Peyer's patch (tissue), 4 donors: ENCODE results near the gene NKD2. TPM values are rescaled to one million over a fixed set of nuclear protein-coding genes. Genes with fewer than 3 reads are reported as not detected.
A peak's percentile ranks its signal among the peaks of the same experiment; 100 is the strongest.

Experiments used
- DNase-seq, 3 donors: peaks; one replicate each; pipeline ENCODE4 v3.0.0-alpha.2; 2017 to 2019
- H3K27ac ChIP-seq, 4 donors: fragments of 200-600 bp; sonication (generic); one replicate each; pipeline ENCODE4 v1.5.1; 2016 to 2019
- H3K27me3 ChIP-seq, 2 donors: fragments of 200-600 bp; sonication (generic); one replicate each; pipeline ENCODE4 v1.5.1; 2019
- H3K36me3 ChIP-seq, 3 donors: fragments of 200-600 bp; sonication (generic); one replicate each; pipeline ENCODE4 v1.5.1; 2016 to 2019
- H3K4me1 ChIP-seq, 4 donors: fragments of 200-600 bp; sonication (generic); one replicate each; pipeline ENCODE4 v1.5.1; 2016 to 2019
- H3K4me3 ChIP-seq, 4 donors: fragments of 200-600 bp; sonication (generic); 1 replicate in 3 of 4; 2 replicates in 1 of 4; pipeline ENCODE4 v1.5.1; 2016 to 2019; ENCODE audit warnings: mild to moderate bottlenecking in 1 of 4
- H3K9me3 ChIP-seq, 4 donors: fragments of 200-600 bp; sonication (generic); one replicate each; pipeline ENCODE4 v1.5.1; 2016 to 2019; ENCODE audit warnings: mild to moderate bottlenecking in 1 of 4
- POLR2A ChIP-seq, 2 donors: fragments of 450-650 bp; IDR thresholded peaks; one replicate each; pipeline ENCODE4 v1.5.1; 2017; ENCODE audit warnings: antibody characterized with exemption in 2 of 2, mild to moderate bottlenecking in 2 of 2, moderate library complexity in 2 of 2
- total RNA-seq, 4 donors: library from RNA; depleted of rRNA; stranded (reverse); fragments of >200 nt; gene quantifications; one replicate each; pipeline ENCODE4 v1.1.0, GENCODE V29; 2016
- TF ChIP-seq, protein P1 (sequence below), 6 experiments: fragments of 450-650 bp in 4 of 6; fragments of 200-600 bp in 2 of 6; sonication (generic) in 1 of 6; IDR thresholded peaks; one replicate each; pipeline ENCODE4 v1.5.1; 2017 to 2019; ENCODE audit warnings: antibody characterized with exemption in 6 of 6, mild to moderate bottlenecking in 3 of 6, moderate library complexity in 1 of 6

The NKD2 gene
- total RNA-seq, 4 donors from 2014 or later = 1.9 to 9.9 (median 3.5) TPM

- TF ChIP-seq, protein P1, sequence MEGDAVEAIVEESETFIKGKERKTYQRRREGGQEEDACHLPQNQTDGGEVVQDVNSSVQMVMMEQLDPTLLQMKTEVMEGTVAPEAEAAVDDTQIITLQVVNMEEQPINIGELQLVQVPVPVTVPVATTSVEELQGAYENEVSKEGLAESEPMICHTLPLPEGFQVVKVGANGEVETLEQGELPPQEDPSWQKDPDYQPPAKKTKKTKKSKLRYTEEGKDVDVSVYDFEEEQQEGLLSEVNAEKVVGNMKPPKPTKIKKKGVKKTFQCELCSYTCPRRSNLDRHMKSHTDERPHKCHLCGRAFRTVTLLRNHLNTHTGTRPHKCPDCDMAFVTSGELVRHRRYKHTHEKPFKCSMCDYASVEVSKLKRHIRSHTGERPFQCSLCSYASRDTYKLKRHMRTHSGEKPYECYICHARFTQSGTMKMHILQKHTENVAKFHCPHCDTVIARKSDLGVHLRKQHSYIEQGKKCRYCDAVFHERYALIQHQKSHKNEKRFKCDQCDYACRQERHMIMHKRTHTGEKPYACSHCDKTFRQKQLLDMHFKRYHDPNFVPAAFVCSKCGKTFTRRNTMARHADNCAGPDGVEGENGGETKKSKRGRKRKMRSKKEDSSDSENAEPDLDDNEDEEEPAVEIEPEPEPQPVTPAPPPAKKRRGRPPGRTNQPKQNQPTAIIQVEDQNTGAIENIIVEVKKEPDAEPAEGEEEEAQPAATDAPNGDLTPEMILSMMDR (IDR thresholded peaks at IDR 0.05) = peak in 4 of 6 experiments; percentile 4 to 35 (median 20)
- no peak for TF ChIP-seq POLR2A (IDR thresholded peaks at IDR 0.05)
- Histone ChIP-seq H3K9me3 (no peaks in the 10 kb centered on the region), H3K36me3 (no peaks in the 10 kb centered on the region), H3K4me3 (peak overlapping the region; percentile 17 to 60 (median 50)), H3K4me1 (peaks cover 0 to 48% (median 7%) of the 10 kb centered on the region in 4 donors), H3K27ac (peak overlapping the region; percentile 42 to 66 (median 62)), H3K27me3 (peaks cover 0 to 9% of the 10 kb centered on the region in 2 donors)
- DNase-seq = peak; percentile 28 to 74 (median 68)
Observed at GRCh38 chr5:1004461-1005248, 3.9 kb upstream of the NKD2 start.

GRCh38 chr5:1005249-1005851 lies 3.3 kb upstream of the NKD2 start:
- H3K27ac ChIP-seq = peak overlapping the region in 3 of 4 donors; percentile 42 to 66 (median 61)
- H3K4me1 ChIP-seq = peaks cover 0 to 53% (median 7%) of the 10 kb centered on the region in 4 donors
- peak overlapping the region; percentile 17 to 60 (median 50) for H3K4me3 ChIP-seq
- peak; percentile 9 to 44 (median 41) for DNase-seq
- TF ChIP-seq, protein P1 (IDR thresholded peaks at IDR 0.05) = no peak
- no peak for TF ChIP-seq POLR2A (IDR thresholded peaks at IDR 0.05)
- peaks cover 0 to 12% of the 10 kb centered on the region in 2 donors for H3K27me3 ChIP-seq
- no peaks in the 10 kb centered on the region for H3K9me3 ChIP-seq
- no peaks in the 10 kb centered on the region for H3K36me3 ChIP-seq

DNA sequence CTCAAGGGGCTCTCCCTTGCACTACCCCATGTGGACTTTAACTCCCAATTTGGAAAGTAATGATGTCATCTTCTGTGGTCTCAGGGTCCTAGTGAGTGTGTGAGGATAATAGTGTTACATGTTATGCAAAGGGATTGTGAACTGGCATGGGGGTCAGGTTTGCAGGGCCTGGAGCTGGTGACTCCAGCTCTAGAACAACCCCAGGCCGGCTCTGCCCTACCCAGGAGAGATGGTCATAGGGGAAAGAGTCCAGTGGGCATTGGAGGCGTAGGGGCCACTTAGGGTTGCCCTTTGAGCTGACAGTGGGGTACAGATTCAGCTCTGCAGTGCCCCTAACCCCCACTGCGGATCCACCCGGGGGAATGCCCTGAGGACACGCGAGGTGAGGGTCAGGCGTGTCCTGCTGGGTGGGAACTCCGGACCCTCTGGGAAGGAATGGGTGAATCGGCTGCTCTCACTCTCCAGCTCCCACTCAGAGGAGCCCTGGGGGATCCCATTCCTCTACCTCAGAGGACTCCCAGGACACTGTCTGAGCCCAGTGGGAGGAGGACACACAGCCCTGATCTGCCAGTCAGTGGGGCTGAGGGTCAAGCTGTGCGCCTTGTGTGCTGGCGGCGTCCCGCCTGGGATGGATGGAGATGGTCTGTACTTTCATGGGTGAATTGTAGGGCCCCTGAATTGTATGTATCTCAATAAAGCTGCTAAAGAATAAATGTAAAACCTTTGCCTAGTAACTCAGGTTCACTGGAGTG lies 2.5 kb upstream of the NKD2 start:
- H3K27me3 ChIP-seq = peaks cover 0 to 12% of the 10 kb centered on the region in 2 donors
- no peaks in the 10 kb centered on the region for H3K9me3 ChIP-seq
- H3K4me1 ChIP-seq = peaks cover 0 to 53% (median 7%) of the 10 kb centered on the region in 4 donors
- peak; percentile 3 to 40 (median 30) for DNase-seq
- no peak overlapping the region for H3K27ac ChIP-seq
- H3K36me3 ChIP-seq = no peaks in the 10 kb centered on the region
- no peak overlapping the region for H3K4me3 ChIP-seq
- no peak for TF ChIP-seq POLR2A (IDR thresholded peaks at IDR 0.05)

DNA sequence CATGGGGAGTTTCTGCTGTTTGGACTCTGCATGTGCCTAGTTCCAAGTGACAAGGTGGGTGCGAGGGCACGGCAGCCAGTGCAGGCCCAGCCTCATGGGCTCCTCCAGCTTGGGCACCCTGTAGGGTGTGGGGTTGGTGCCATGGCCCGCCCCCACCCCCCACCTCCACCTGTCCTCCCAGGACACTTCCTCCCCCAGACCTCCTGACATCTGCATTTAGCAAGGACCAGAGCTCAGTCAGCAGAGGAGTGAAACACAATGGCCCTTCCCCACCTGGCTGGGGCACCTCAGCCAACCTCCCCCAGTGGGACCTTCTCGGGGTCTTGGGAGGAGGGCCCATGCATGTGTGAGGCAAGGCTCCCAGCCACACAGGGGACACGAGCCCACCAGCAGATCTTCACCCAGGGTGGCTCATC lies 1.9 kb upstream of the NKD2 start:
- H3K27ac ChIP-seq = no peak overlapping the region
- no peak for TF ChIP-seq POLR2A (IDR thresholded peaks at IDR 0.05)
- TF ChIP-seq, protein P1 (IDR thresholded peaks at IDR 0.05) = no peak
- H3K36me3 ChIP-seq = no peaks in the 10 kb centered on the region
- no peak overlapping the region for H3K4me3 ChIP-seq
- H3K4me1 ChIP-seq = peaks cover 0 to 53% (median 7%) of the 10 kb centered on the region in 4 donors
- H3K9me3 ChIP-seq = no peaks in the 10 kb centered on the region
- peak; percentile 1 to 42 (median 40) for DNase-seq
- peaks cover 0 to 12% of the 10 kb centered on the region in 2 donors for H3K27me3 ChIP-seq

DNA sequence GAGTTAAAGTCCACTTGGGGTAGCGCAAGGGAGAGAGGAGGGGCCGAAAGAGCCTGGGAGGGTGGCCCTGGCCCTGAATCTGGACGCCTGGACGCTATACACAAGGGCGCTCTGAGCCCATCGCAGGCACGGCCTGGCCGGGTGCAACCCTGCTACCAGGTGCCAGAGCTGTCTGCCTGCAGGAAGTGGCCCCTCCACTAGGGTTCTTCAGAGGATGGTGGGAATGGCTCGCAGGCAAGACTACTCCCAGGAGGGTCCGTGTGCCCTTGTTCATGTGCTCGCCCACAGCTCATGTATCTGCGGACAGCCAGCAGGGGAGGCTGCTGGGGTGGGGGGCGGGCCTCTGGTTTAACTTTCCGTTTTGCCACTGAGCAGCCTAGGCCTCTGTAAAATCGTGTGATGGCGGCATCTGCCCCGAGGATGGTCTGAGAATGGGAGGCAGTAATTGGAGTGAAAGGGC lies 1.4 kb upstream of the NKD2 start:
- no peak overlapping the region for H3K27ac ChIP-seq
- peaks cover 0 to 12% of the 10 kb centered on the region in 2 donors for H3K27me3 ChIP-seq
- no peaks in the 10 kb centered on the region for H3K9me3 ChIP-seq
- peaks cover 0 to 53% (median 7%) of the 10 kb centered on the region in 4 donors for H3K4me1 ChIP-seq
- TF ChIP-seq, protein P1 (IDR thresholded peaks at IDR 0.05) = no peak
- TF ChIP-seq POLR2A (IDR thresholded peaks at IDR 0.05) = no peak
- H3K36me3 ChIP-seq = no peaks in the 10 kb centered on the region
- no peak overlapping the region for H3K4me3 ChIP-seq
- DNase-seq = peak in 2 of 3 donors; percentile 26 to 41
